ENCODE results near the gene RBSN.

GRCh38 chr3:15120986-15121385 is 22.0 kb upstream of the RBSN start:
- TF ChIP-seq POLR2AphosphoS5 (IDR thresholded peaks at IDR 0.05) = no peak
- TF ChIP-seq CTCF (IDR thresholded peaks at IDR 0.05) = no peak

Data from suprapubic skin (tissue), 3 donors.